ENCODE results near the gene WDR20.

The WDR20 gene

GRCh38 chr14:102248121-102248520 is 108.4 kb downstream of the WDR20 start:
- no peak for FAIRE-seq
- no peak for TF ChIP-seq POLR2A (IDR thresholded peaks at IDR 0.05; ENCODE audit: low read depth, low read length)
- DNase-seq (ENCODE audit: insufficient read length, low spot score), result no peak

- no peak for TF ChIP-seq POLR2A (IDR thresholded peaks at IDR 0.05; ENCODE audit: low read depth, low read length)
- DNase-seq (ENCODE audit: insufficient read length, low spot score) (peak; percentile 69), FAIRE-seq (peak; percentile 96)
Observed at GRCh38 chr14:102249041-102249440, 109.3 kb downstream of the WDR20 start.

GRCh38 chr14:102249981-102250380 is 110.3 kb downstream of the WDR20 start:
- FAIRE-seq (no peak), DNase-seq (ENCODE audit: insufficient read length, low spot score) (no peak)
- TF ChIP-seq POLR2A (IDR thresholded peaks at IDR 0.05; ENCODE audit: low read depth, low read length), result no peak

GRCh38 chr14:102250636-102251035 is 110.9 kb downstream of the WDR20 start:
- no peak for TF ChIP-seq POLR2A (IDR thresholded peaks at IDR 0.05; ENCODE audit: low read depth, low read length)
- FAIRE-seq (no peak), DNase-seq (ENCODE audit: insufficient read length, low spot score) (no peak)

- FAIRE-seq, result no peak
- TF ChIP-seq POLR2A (IDR thresholded peaks at IDR 0.05; ENCODE audit: low read depth, low read length), result no peak
- DNase-seq (ENCODE audit: insufficient read length, low spot score), result no peak
Observed at GRCh38 chr14:102251161-102251560, 111.5 kb downstream of the WDR20 start.

- FAIRE-seq, result no peak
- DNase-seq (ENCODE audit: insufficient read length, low spot score), result no peak
- no peak for TF ChIP-seq POLR2A (IDR thresholded peaks at IDR 0.05; ENCODE audit: low read depth, low read length)
Observed at GRCh38 chr14:102252834-102253801, 113.4 kb downstream of the WDR20 start.

GRCh38 chr14:102255401-102256190 is 115.9 kb downstream of the WDR20 start:
- no peak for DNase-seq (ENCODE audit: insufficient read length, low spot score)
- TF ChIP-seq POLR2A (IDR thresholded peaks at IDR 0.05; ENCODE audit: low read depth, low read length), result no peak
- no peak for FAIRE-seq

- no peak for TF ChIP-seq POLR2A (IDR thresholded peaks at IDR 0.05; ENCODE audit: low read depth, low read length)
- no peak for FAIRE-seq
Observed at GRCh38 chr14:102256716-102257115, 117.0 kb downstream of the WDR20 start.

GRCh38 chr14:102258136-102258535 is 118.4 kb downstream of the WDR20 start:
- FAIRE-seq (no peak), DNase-seq (ENCODE audit: insufficient read length, low spot score) (no peak)
- TF ChIP-seq POLR2A (IDR thresholded peaks at IDR 0.05; ENCODE audit: low read depth, low read length), result no peak

More at GRCh38 chr14:102256716-102257115, 117.0 kb downstream of the WDR20 start:
- no peak for DNase-seq (ENCODE audit: insufficient read length, low spot score)

Data from H54 (cell line).